ENCODE results near the gene JCAD.

The JCAD gene

GRCh38 chr10:30045961-30046360 lies 13.4 kb downstream of the JCAD start:
- no peak for DNase-seq

- DNase-seq = no peak
Observed at GRCh38 chr10:30043476-30044270, 15.7 kb downstream of the JCAD start.

- no peak for DNase-seq
Observed at GRCh38 chr10:30042820-30043219, 16.6 kb downstream of the JCAD start.

- DNase-seq = no peak
Observed at GRCh38 chr10:30041196-30042105, 17.9 kb downstream of the JCAD start.

- DNase-seq = no peak
Observed at GRCh38 chr10:30040597-30040996, 18.8 kb downstream of the JCAD start.

- DNase-seq = no peak
Observed at GRCh38 chr10:30039988-30040387, 19.4 kb downstream of the JCAD start.

- no peak for DNase-seq
Observed at GRCh38 chr10:30039567-30039966, 19.8 kb downstream of the JCAD start.

GRCh38 chr10:30038781-30039536 lies 20.4 kb downstream of the JCAD start:
- no peak for DNase-seq

GRCh38 chr10:30037620-30038336 lies 21.6 kb downstream of the JCAD start:
- DNase-seq = no peak

- no peak for DNase-seq
Observed at GRCh38 chr10:30036811-30037210, 22.6 kb downstream of the JCAD start.

GRCh38 chr10:30036341-30036740 lies 23.0 kb downstream of the JCAD start:
- DNase-seq = no peak

GRCh38 chr10:30034433-30035137 lies 24.8 kb downstream of the JCAD start:
- no peak for DNase-seq

- no peak for DNase-seq
Observed at GRCh38 chr10:30032125-30032524, 27.3 kb downstream of the JCAD start.

GRCh38 chr10:30029872-30030256 lies 29.5 kb downstream of the JCAD start:
- no peak for DNase-seq

- no peak for DNase-seq
Observed at GRCh38 chr10:30029164-30029871, 30.1 kb downstream of the JCAD start.

- DNase-seq = no peak
Observed at GRCh38 chr10:30028738-30029030, 30.7 kb downstream of the JCAD start.

GRCh38 chr10:30028006-30028737 lies 31.2 kb downstream of the JCAD start:
- DNase-seq = peak; percentile 32

GRCh38 chr10:30027057-30028005 lies 32.1 kb downstream of the JCAD start:
- DNase-seq = peak; percentile 84

- no peak for DNase-seq
Observed at GRCh38 chr10:30026578-30026977, 32.8 kb downstream of the JCAD start.

Measured in CD4-positive, alpha-beta T cell treated with Interleukin-17A for 4 hours (primary cell).